ENCODE results near the gene PIGA.

- TF ChIP-seq IRF1 (CRISPR knock-in tag; IDR thresholded peaks at IDR 0.05): no peak
- no peak for TF ChIP-seq CTCF (IDR thresholded peaks at IDR 0.05)
- TF ChIP-seq GABPB1 (CRISPR knock-in tag; IDR thresholded peaks at IDR 0.05): no peak
- TF ChIP-seq ATF3 (CRISPR knock-in tag; conservative IDR thresholded peaks at IDR 0.05): no peak
- TF ChIP-seq CBFB (CRISPR knock-in tag; IDR thresholded peaks at IDR 0.05; ENCODE audit: low read depth): no peak
- TF ChIP-seq CREM (CRISPR knock-in tag; IDR thresholded peaks at IDR 0.05): no peak
- no peak for TF ChIP-seq PREB (CRISPR knock-in tag; IDR thresholded peaks at IDR 0.05; ENCODE audit: borderline replicate concordance)
- no peak for TF ChIP-seq CREB1 (CRISPR knock-in tag; IDR thresholded peaks at IDR 0.05)
- TF ChIP-seq ZNF263 (CRISPR knock-in tag; IDR thresholded peaks at IDR 0.05; ENCODE audit: low read depth): no peak
- no peak for TF ChIP-seq STAT6 (CRISPR knock-in tag; conservative IDR thresholded peaks at IDR 0.05; ENCODE audit: low read depth)
- TF ChIP-seq E2F1 (CRISPR knock-in tag; IDR thresholded peaks at IDR 0.05): no peak
- TF ChIP-seq MAX (CRISPR knock-in tag; IDR thresholded peaks at IDR 0.05): no peak
- no peak for TF ChIP-seq PRDM15 (CRISPR knock-in tag; IDR thresholded peaks at IDR 0.05)
- TF ChIP-seq ATF2 (CRISPR knock-in tag; IDR thresholded peaks at IDR 0.05; ENCODE audit: borderline replicate concordance, low read depth): no peak
Observed at GRCh38 chrX:15345976-15346375, 10.7 kb upstream of the PIGA start.

Data from WTC11 (cell line).